GM18505 (cell line): ENCODE data around the gene JAZF1.

Source experiments
- ATAC-seq: cut with Tn5 transposase; IDR thresholded peaks from one replicate; pipeline ENCODE4 v1.9.1; 2021; ENCODE audit not compliant: unreplicated experiment
- POLR2A ChIP-seq: IDR thresholded peaks from 4 replicates; pipeline ENCODE4 v1.6.1; 2011; ENCODE audit warnings: borderline replicate concordance; ENCODE audit not compliant: insufficient read depth, insufficient read length; ENCODE audit errors: extremely low read depth

The JAZF1 gene

DNA sequence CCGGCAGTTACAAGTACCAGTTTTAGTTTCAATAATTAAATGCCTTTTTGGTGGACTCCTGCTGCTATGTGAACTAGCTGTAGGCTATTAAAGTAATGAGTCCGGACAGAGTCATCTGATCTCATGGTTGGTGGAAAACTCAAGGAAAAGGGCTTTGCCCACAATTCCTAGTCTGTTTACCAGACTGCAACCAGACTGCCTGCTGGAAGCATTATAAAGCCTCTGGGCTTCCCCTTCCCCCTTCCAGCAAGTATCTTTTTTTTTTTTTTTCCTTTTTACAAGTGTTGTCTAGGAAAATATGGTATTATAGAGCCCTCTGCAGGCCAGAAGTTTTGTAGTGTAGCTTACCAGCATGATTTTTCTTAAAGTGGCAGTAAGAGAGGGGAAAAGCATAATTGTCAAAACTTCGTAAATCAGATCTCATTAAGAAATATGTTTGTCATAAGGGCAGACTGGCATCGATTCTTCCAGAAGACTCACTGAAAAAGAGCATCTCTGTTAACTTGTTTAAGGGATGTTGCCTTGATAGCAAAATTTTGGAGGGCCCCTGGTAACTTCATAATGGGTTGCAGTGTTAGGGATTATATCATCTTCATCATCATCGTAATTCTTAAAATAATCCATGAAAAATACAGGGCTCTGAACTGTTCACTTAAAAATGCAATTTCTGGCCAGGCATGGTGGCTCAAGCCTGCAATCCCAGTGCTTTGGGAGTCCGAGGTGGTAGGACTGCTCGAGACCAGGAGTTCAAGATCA, 259.3 kb downstream of the JAZF1 start:
- TF ChIP-seq POLR2A: no peak
- ATAC-seq: no peak

- TF ChIP-seq POLR2A: no peak
- ATAC-seq: no peak
These were observed 260.2 kb downstream of the JAZF1 start for GRCh38 chr7:27920281-27920946.

DNA sequence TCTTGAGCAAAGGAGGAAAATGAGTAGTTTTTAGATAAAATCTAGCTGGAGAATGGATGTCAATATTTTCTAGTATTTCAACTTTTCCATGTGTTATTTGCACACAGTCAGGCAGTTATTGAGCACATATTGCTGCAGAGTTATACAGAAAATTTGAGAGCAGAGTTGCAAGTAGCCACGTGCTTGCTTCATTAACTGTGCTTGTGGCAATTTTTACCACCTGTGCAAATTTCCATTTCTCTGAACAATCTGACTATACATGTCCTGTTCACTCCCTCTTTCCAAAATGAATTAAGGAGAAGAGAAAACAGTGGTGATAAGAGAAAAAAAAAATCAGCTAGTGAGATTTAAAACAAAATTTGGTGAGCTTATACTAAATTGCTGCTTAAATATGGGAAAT, 262.1 kb downstream of the JAZF1 start:
- no peak for ATAC-seq
- TF ChIP-seq POLR2A: no peak

DNA sequence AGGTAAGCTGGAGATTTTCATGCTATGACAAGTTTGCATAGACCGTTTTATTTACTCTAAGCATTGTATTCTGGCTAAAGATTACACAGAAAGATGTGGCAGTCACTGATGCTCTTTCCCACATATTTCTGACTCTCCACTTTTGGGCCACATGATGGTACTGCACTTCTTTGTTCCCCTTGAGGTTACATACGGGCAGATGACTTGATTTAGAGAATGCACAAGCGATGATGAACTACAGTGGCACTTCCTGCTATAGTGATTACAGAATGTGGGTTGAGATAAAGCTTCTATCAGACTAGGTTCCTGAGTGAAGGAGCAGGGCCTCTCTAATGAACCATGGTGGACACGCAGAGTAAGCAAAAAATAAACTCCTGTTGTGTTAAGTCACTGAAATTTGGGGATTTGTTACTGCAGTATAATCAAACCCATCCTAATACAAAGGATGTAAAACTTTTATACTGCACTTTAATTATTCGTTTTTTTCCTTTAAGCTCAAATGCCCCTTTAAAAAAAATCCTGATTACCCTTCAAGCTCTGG, 262.8 kb downstream of the JAZF1 start:
- TF ChIP-seq POLR2A: no peak
- no peak for ATAC-seq

- TF ChIP-seq POLR2A: no peak
- ATAC-seq: no peak
These were observed 263.5 kb downstream of the JAZF1 start for GRCh38 chr7:27917119-27917518.

GRCh38 chr7:27916372-27916771, 264.2 kb downstream of the JAZF1 start:
- no peak for ATAC-seq
- TF ChIP-seq POLR2A: no peak

GRCh38 chr7:27914409-27914808, 266.2 kb downstream of the JAZF1 start:
- no peak for ATAC-seq
- no peak for TF ChIP-seq POLR2A

GRCh38 chr7:27912751-27913150, 267.8 kb downstream of the JAZF1 start:
- no peak for ATAC-seq
- no peak for TF ChIP-seq POLR2A

DNA sequence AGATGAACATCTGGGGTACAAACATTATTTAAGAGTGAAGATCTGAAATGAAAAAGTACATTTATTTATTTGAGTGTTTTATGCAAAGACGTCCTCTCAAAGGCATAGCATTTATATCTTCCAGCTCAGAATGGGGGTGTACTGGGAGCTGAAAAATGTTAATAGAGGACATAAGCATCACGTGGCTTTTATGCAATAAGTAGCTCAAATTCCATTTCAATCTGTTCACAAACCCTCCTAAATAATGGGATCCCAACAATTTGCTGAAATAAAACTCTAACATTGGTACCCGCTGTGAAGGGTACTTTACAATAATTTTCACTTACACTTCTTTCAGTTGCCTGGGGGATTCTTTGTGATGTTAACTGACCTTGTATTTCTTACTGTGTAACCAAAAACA, 268.7 kb downstream of the JAZF1 start:
- no peak for TF ChIP-seq POLR2A
- ATAC-seq: no peak

- no peak for ATAC-seq
- no peak for TF ChIP-seq POLR2A
These were observed 270.3 kb downstream of the JAZF1 start for GRCh38 chr7:27910326-27910725.

- no peak for TF ChIP-seq POLR2A
- ATAC-seq: no peak
These were observed 271.9 kb downstream of the JAZF1 start for GRCh38 chr7:27908534-27909165.

DNA sequence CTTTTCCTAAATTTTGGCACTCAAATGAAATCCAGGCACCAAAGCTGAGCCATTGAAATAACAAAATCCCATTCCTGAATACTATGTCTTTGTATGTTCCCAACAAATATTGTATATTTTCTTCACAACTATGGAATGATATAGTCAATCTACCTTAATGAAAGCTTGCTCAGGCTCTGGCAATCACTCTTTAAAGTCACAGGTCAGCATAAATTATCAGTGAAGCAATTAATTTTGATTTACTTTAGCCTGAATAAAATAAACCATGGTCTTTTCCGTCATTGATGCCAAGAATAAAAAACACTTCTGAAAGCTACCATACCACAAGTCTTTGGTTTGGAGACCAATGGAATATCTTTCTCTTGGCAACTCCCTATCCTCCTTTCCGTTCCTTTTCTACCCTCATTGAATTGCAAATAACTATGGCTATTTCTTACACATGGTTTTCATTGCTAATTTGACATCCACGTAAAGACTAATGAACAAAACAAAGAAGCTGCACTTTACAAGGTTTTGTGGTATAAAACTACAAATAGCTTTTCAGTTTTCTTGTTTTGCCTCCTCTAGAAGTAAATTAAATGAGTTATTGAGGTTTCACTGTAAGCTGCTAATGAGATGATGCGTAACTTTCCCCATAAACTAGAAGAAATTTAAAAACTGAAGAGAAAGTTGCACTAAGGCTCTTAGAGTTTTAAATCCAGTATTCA, 274.1 kb downstream of the JAZF1 start:
- TF ChIP-seq POLR2A: no peak
- ATAC-seq: no peak

GRCh38 chr7:27905951-27906350, 274.6 kb downstream of the JAZF1 start:
- no peak for TF ChIP-seq POLR2A
- no peak for ATAC-seq
